Right lobe of liver (tissue), 4 donors: ENCODE results near the gene LMO7.

Source experiments
- POLR2A ChIP-seq: fragments of 450-650 bp; IDR thresholded peaks from one replicate; pipeline ENCODE4 v1.6.1; 2017; ENCODE audit warnings: antibody characterized with exemption, mild to moderate bottlenecking
- TF ChIP-seq, protein P1 (sequence below), 4 donors: fragments of 200-600 bp in 3 of 4; fragments of 450-650 bp in 1 of 4; IDR thresholded peaks; one replicate each; pipeline versions ENCODE4 v1.5.1 to v1.8.0; 2016 to 2022; ENCODE audit warnings: antibody characterized with exemption in 4 of 4, mild to moderate bottlenecking in 2 of 4
- donor health status: DM: no; HTN: no; CAD: no.
- donor health status: DM: no; HTN: no; CAD: no.
- donor health status: DM: no; HTN: yes; CAD: no.

DNA sequence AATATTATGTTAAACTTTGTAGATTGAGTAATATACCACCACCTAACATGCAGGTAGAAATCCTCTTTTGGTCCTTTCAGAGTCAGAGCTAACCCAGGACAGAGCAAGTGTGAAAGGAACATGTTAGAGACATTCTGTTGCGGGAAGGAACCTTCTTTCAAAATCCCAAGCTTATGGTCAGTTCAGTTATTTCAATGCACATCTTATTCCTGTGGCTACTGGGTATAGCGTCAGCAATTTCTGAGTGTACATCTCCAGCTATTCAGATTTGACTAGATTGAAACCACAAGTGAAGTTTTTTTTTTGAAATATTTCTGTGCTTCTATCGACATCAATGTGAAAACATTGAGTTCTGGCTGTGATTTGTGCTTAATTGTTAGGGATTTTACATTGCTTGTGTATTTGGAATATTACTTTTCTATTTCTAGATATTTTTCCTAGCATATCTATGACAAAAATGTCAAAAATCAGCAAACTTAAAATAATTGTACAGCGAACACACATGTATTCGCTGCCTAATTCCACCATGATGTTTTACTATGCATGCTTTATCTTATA is 165.3 kb downstream of the LMO7 start:
- TF ChIP-seq, protein P1, sequence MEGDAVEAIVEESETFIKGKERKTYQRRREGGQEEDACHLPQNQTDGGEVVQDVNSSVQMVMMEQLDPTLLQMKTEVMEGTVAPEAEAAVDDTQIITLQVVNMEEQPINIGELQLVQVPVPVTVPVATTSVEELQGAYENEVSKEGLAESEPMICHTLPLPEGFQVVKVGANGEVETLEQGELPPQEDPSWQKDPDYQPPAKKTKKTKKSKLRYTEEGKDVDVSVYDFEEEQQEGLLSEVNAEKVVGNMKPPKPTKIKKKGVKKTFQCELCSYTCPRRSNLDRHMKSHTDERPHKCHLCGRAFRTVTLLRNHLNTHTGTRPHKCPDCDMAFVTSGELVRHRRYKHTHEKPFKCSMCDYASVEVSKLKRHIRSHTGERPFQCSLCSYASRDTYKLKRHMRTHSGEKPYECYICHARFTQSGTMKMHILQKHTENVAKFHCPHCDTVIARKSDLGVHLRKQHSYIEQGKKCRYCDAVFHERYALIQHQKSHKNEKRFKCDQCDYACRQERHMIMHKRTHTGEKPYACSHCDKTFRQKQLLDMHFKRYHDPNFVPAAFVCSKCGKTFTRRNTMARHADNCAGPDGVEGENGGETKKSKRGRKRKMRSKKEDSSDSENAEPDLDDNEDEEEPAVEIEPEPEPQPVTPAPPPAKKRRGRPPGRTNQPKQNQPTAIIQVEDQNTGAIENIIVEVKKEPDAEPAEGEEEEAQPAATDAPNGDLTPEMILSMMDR (IDR thresholded peaks at IDR 0.05): no peak
- TF ChIP-seq POLR2A: no peak
